22Rv1 (cell line): Measurements from ENCODE around the gene SHISA6.

Experiments
- H3K27ac ChIP-seq: fragments of 450-650 bp; 2 replicates; pipeline ENCODE4 v1.5.1; 2017
- CTCF ChIP-seq: fragments of 450-650 bp; IDR thresholded peaks from 2 replicates; pipeline ENCODE4 v1.5.1; 2017; ENCODE audit warnings: mild to moderate bottlenecking
- ZFX ChIP-seq: fragments of 450-650 bp; IDR thresholded peaks from 2 replicates; pipeline ENCODE4 v1.6.1; 2017; ENCODE audit warnings: antibody characterized with exemption, borderline replicate concordance

Gene SHISA6

DNA sequence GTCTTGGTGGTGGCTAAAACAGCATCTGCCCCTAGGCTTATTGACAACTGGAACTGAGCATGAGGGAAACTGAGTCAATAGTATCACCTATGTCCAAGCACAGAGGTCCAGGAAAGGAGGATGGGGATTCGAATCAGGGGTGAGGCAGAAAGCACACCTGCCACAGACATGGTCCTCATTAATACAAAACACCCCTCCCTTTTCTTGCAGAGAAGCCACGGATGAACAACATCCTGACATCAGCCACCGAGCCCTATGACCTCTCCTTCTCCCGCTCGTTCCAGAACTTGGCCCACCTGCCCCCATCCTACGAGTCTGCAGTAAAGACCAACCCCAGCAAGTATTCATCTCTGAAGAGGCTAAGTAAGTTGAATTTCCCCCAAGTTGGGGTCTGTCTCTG lies 314.5 kb downstream of the SHISA6 start:
- H3K27ac ChIP-seq: no peak overlapping the region
- TF ChIP-seq ZFX (no peak), CTCF (no peak)

DNA sequence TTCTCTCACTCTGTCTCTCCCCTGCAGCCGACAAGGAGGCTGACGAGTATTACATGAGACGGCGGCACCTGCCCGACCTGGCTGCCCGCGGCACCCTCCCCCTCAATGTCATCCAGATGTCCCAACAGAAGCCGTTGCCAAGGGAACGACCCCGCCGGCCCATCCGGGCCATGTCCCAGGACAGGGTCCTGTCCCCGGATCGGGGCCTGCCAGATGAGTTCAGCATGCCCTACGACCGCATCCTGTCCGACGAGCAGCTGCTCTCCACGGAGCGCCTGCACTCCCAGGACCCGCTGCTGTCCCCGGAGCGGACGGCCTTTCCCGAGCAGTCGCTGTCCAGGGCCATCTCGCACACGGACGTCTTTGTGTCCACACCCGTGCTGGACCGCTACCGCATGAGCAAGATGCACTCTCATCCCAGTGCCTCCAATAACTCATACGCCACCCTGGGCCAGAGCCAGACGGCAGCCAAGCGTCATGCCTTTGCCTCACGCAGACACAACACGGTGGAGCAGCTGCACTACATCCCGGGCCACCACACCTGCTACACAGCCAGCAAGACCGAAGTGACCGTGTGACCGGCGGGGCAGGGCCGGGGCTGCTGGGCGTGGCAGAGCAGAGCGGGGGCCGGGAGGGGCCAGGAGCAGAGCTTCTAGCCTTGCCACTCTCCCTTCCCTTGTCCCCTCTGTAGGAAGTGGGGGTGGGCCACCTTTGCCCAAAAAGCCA lies 316.9 kb downstream of the SHISA6 start:
- TF ChIP-seq CTCF (no peak), ZFX (no peak)
- no peak overlapping the region for H3K27ac ChIP-seq

- TF ChIP-seq ZFX: no peak
- no peak for TF ChIP-seq CTCF
- H3K27ac ChIP-seq: no peak overlapping the region
Measured at GRCh38 chr17:11558681-11559234, 317.7 kb downstream of the SHISA6 start.

GRCh38 chr17:11559601-11560000 lies 318.6 kb downstream of the SHISA6 start:
- H3K27ac ChIP-seq: no peak overlapping the region
- TF ChIP-seq ZFX (no peak), CTCF (no peak)

- H3K27ac ChIP-seq: no peak overlapping the region
- TF ChIP-seq CTCF (no peak), ZFX (no peak)
Measured at GRCh38 chr17:11561281-11561680, 320.3 kb downstream of the SHISA6 start.

DNA sequence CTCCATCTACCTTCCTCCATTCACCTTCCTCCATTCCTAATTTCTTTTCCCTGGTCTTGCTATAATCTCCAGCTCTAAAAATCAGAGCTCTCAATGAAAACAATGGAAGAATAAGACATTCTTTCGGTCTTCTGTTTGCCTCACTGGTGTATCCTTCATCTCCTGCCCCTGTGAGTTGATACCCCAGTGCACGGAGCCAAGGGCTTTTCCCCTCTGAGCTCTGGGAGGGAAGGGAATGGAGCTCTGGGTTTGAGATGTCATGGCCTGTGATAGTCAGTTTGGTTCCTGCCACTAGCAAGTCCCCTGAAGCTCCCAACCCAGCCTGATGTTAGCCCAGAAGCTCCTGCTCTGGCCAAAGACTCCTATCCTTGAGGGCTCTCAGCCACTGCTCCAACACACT lies 320.7 kb downstream of the SHISA6 start:
- TF ChIP-seq ZFX (no peak), CTCF (no peak)

GRCh38 chr17:11564589-11565380 lies 323.8 kb downstream of the SHISA6 start:
- no peak overlapping the region for H3K27ac ChIP-seq
- no peak for TF ChIP-seq CTCF

More for the DNA sequence above, 320.7 kb downstream of the SHISA6 start:
- H3K27ac ChIP-seq: no peak overlapping the region
